ENCODE data around the gene IRF8.

DNA sequence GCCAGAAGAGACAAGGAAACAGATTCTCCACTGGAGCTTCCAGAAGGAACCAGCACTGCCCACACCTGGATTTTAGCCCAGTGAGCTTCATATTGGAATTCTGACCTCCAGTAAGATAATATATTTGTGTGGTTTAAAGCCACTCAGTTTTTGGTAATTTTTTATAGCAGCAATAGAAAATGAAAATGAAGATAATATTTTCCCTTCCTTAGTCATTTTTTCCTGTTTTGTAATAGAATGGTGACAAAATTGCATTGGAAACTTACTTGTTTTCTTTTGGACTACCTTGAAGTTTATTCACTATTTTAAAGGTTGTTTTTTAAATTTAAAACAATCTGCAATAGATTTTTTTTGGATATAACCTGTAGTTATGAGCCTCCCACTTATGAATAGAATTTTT, 29.8 kb upstream of the IRF8 start:
- TF ChIP-seq, protein P1, sequence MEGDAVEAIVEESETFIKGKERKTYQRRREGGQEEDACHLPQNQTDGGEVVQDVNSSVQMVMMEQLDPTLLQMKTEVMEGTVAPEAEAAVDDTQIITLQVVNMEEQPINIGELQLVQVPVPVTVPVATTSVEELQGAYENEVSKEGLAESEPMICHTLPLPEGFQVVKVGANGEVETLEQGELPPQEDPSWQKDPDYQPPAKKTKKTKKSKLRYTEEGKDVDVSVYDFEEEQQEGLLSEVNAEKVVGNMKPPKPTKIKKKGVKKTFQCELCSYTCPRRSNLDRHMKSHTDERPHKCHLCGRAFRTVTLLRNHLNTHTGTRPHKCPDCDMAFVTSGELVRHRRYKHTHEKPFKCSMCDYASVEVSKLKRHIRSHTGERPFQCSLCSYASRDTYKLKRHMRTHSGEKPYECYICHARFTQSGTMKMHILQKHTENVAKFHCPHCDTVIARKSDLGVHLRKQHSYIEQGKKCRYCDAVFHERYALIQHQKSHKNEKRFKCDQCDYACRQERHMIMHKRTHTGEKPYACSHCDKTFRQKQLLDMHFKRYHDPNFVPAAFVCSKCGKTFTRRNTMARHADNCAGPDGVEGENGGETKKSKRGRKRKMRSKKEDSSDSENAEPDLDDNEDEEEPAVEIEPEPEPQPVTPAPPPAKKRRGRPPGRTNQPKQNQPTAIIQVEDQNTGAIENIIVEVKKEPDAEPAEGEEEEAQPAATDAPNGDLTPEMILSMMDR (conservative IDR thresholded peaks at IDR 0.05; ENCODE audit: low read depth, low read length) = no peak
- no peak for TF ChIP-seq POLR2A (IDR thresholded peaks at IDR 0.05; ENCODE audit: low read depth, low read length)
- TF ChIP-seq FOS (IDR thresholded peaks at IDR 0.05; ENCODE audit: low read depth, low read length) = no peak
- no peak for TF ChIP-seq RFX5 (IDR thresholded peaks at IDR 0.05; ENCODE audit: low read depth, low read length)
